ENCODE results near the gene PPP1R2C. TPM values are rescaled to one million over a fixed set of nuclear protein-coding genes. Genes with fewer than 3 reads are reported as not detected.
A peak's percentile ranks its signal among the peaks of the same experiment; 100 is the strongest.

The PPP1R2C gene
- total RNA-seq, 1 experiment from 2014 or later, result not detected

DNA sequence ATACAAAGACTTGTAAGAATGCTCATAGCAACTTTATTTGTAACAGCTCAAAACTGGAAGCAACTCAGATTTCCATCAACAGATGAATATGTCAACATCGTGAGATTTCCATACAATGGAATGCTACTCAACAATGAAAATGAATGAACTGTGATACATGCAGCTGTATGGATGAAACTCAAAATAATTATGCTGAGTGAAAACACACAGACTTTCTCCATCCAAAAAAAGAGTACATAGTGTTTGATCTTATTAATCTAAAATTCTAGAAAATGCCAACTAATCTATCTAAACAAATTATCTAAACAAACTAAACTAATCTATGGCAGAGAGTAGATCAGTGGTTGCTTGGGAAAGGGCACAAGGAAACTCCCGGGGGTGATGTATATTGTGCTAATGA is 42.7 kb downstream of the PPP1R2C start:
- Mint-ChIP-seq H3K36me3 (ENCODE audit: insufficient read depth, unreplicated experiment) (no peaks in the 10 kb centered on the region), H3K4me1 (ENCODE audit: insufficient read depth, unreplicated experiment) (no peaks in the 10 kb centered on the region), H3K9me3 (ENCODE audit: unreplicated experiment) (no peaks in the 10 kb centered on the region), H3K27ac (ENCODE audit: low read depth, unreplicated experiment) (no peak overlapping the region), H3K4me3 (ENCODE audit: unreplicated experiment) (no peak overlapping the region), H3K27me3 (ENCODE audit: insufficient read depth, unreplicated experiment) (peaks cover 17% of the 10 kb centered on the region)
- POLR2A ChIA-PET, result interaction anchor here (1.0 kb wide), 1 partner anchor 12 kb away, joined by 3 read pairs; no protein-coding TSS in a partner anchor
- TF ChIP-seq CTCF (IDR thresholded peaks at IDR 0.05; ENCODE audit: unreplicated experiment), result no peak
- no TSS peak for BruUV-seq (replicated peaks)
- DNase-seq (ENCODE audit: unreplicated experiment), result no peak
- intact Hi-C loops (cut with micrococcal nuclease), result no loop called here
- CTCF ChIA-PET, result no interaction called here

DNA sequence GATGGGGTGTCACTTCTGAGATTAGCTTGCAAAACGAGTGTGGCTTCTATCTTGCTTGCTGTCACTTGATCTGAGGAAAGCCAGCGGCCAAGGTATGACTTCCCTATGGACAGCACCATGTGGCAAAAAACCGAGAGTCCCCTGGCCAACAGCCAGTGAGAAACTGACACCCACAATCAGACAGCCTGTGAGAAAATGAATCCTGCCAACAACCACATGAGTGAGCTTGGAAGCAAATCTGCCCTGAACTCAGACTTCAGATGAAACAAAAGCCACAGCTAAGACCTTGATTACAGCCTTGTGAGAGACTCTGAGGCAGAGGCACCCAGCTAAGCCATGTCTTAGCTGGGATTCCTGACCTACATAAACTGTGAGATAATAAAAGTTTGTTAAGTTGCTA is 45.5 kb downstream of the PPP1R2C start:
- DNase-seq (ENCODE audit: unreplicated experiment), result peak; percentile 65
- no TSS peak for BruUV-seq (replicated peaks)
- Mint-ChIP-seq H3K4me1 (ENCODE audit: insufficient read depth, unreplicated experiment) (no peaks in the 10 kb centered on the region), H3K4me3 (ENCODE audit: unreplicated experiment) (no peak overlapping the region), H3K36me3 (ENCODE audit: insufficient read depth, unreplicated experiment) (no peaks in the 10 kb centered on the region), H3K9me3 (ENCODE audit: unreplicated experiment) (peaks cover 8% of the 10 kb centered on the region), H3K27me3 (ENCODE audit: insufficient read depth, unreplicated experiment) (peaks cover 7% of the 10 kb centered on the region), H3K27ac (ENCODE audit: low read depth, unreplicated experiment) (no peak overlapping the region)
- TF ChIP-seq CTCF (IDR thresholded peaks at IDR 0.05; ENCODE audit: unreplicated experiment), result no peak
- ChIA-PET CTCF (no interaction called here), POLR2A (no interaction called here)
- intact Hi-C loops (cut with micrococcal nuclease), result no loop called here
